Liver (tissue), 9 donors: ENCODE data around the gene GALNT16. TPM values are rescaled to one million over a fixed set of nuclear protein-coding genes. Genes with fewer than 3 reads are reported as not detected.

ENCODE experiments used
- DNase-seq: peaks from one replicate; pipeline ENCODE4 v3.0.0-alpha.2; 2017; ENCODE audit warnings: low spot score
- H3K27ac ChIP-seq, 2 donors: one replicate each; pipeline ENCODE4 v1.7.0; 2013; ENCODE audit warnings: inconsistent platforms in 2 of 2, low read length in 2 of 2, control low read depth in 1 of 2, low read depth in 1 of 2, mild to moderate bottlenecking in 1 of 2
- H3K27me3 ChIP-seq, 4 donors: one replicate each; pipeline versions ENCODE4 v1.6.1 to v1.7.0; 2013; ENCODE audit warnings: low read length in 3 of 4, inconsistent platforms in 1 of 4, mild to moderate bottlenecking in 1 of 4, moderate library complexity in 1 of 4; ENCODE audit not compliant: control insufficient read depth in 4 of 4, insufficient read depth in 4 of 4
- H3K36me3 ChIP-seq, 4 donors: one replicate each; pipeline versions ENCODE4 v1.6.1 to v1.7.0; 2013; ENCODE audit warnings: low read length in 3 of 4, mild to moderate bottlenecking in 3 of 4, low read depth in 1 of 4, moderate library complexity in 1 of 4; ENCODE audit not compliant: control insufficient read depth in 4 of 4, insufficient read depth in 3 of 4
- H3K4me1 ChIP-seq, 4 donors: one replicate each; pipeline versions ENCODE4 v1.6.1 to v1.7.0; 2013; ENCODE audit warnings: low read length in 3 of 4, mild to moderate bottlenecking in 3 of 4, moderate library complexity in 1 of 4; ENCODE audit not compliant: control insufficient read depth in 4 of 4, insufficient read depth in 4 of 4
- H3K4me3 ChIP-seq, 3 donors: one replicate each; pipeline versions ENCODE4 v1.6.1 to v1.7.0; 2013; ENCODE audit warnings: low read length in 3 of 3, control low read depth in 1 of 3, low read depth in 1 of 3, mild to moderate bottlenecking in 1 of 3
- H3K9ac ChIP-seq, 2 donors: one replicate each; pipeline ENCODE4 v1.7.0; 2013; ENCODE audit warnings: low read length in 2 of 2, mild to moderate bottlenecking in 2 of 2, moderate library complexity in 2 of 2, control low read depth in 1 of 2, low read depth in 1 of 2
- H3K9me3 ChIP-seq, 4 donors: one replicate each; pipeline versions ENCODE4 v1.6.1 to v1.7.0; 2013; ENCODE audit warnings: low read length in 3 of 4; ENCODE audit not compliant: control insufficient read depth in 4 of 4
- EGR1 ChIP-seq, 2 donors: IDR thresholded peaks; 2 replicates each; pipeline ENCODE4 v1.6.1; 2016 to 2018; ENCODE audit warnings: antibody characterized with exemption in 2 of 2, low read depth in 2 of 2
- FOXA2 ChIP-seq: IDR thresholded peaks from 2 replicates; pipeline ENCODE4 v1.6.1; 2016; ENCODE audit warnings: antibody characterized with exemption
- GABPA ChIP-seq, 2 donors: IDR thresholded peaks in 1 of 2; conservative IDR thresholded peaks in 1 of 2; 2 replicates each; pipeline ENCODE4 v1.6.1; 2016; ENCODE audit warnings: antibody characterized with exemption in 2 of 2, mild to moderate bottlenecking in 1 of 2, moderate library complexity in 1 of 2
- HNF4A ChIP-seq, 2 donors: conservative IDR thresholded peaks; 2 replicates each; pipeline ENCODE4 v1.6.1; 2016; ENCODE audit warnings: antibody characterized with exemption in 2 of 2, mild to moderate bottlenecking in 2 of 2
- JUND ChIP-seq, 2 donors: IDR thresholded peaks; 2 replicates each; pipeline ENCODE4 v1.6.1; 2016; ENCODE audit warnings: antibody characterized with exemption in 2 of 2
- RAD21 ChIP-seq, 2 donors: IDR thresholded peaks; 2 replicates each; pipeline ENCODE4 v1.6.1; 2016; ENCODE audit warnings: antibody characterized with exemption in 2 of 2, mild to moderate bottlenecking in 2 of 2
- REST ChIP-seq: IDR thresholded peaks from 2 replicates; pipeline ENCODE4 v1.6.1; 2016; ENCODE audit warnings: antibody characterized with exemption, mild to moderate bottlenecking
- RXRA ChIP-seq, 2 donors: IDR thresholded peaks; 2 replicates each; pipeline ENCODE4 v1.6.1; 2017 to 2018; ENCODE audit warnings: antibody characterized with exemption in 2 of 2, mild to moderate bottlenecking in 1 of 2
- TAF1 ChIP-seq: conservative IDR thresholded peaks from 2 replicates; pipeline ENCODE4 v1.6.1; 2016; ENCODE audit warnings: antibody characterized with exemption, mild to moderate bottlenecking
- WGBS: extraction: QIAGEN DNeasy Blood & Tissue Kit; methylation state at CpG from one replicate; pipeline ENCODE4 v1.1.7; 2013; 5-methylcytosine and 5-hydroxymethylcytosine counted together
- polyA plus RNA-seq, 2 donors: library from polyadenylated mRNA; stranded (reverse) in 1 of 2; unstranded in 1 of 2; fragments of 200-250 nt in 1 of 2; fragments of >200 nt in 1 of 2; fragmentation: Nextera tagmentation in 1 of 2; extraction: Ambion mirVana in 1 of 2; gene quantifications; one replicate each; pipeline versions ENCODE4 v1.2.1 to v1.2.3, GENCODE V29; 2013 to 2015
- total RNA-seq, 2 donors: library from RNA; depleted of rRNA; stranded (reverse); fragments of >200 nt; gene quantifications; one replicate each; pipeline ENCODE4 v1.2.3, GENCODE V29; 2014
- TF ChIP-seq, protein P1 (sequence below): IDR thresholded peaks from 2 replicates; pipeline ENCODE4 v1.6.1; 2016; ENCODE audit warnings: antibody characterized with exemption
- donor health status: healthy.
- donor health status: healthy.
- donor health status: healthy.
- donor health status: healthy.
- donor health status: healthy.

Gene GALNT16
- total and polyA plus RNA-seq, 4 donors: 0.25 to 1.2 (median 0.71) TPM

- H3K27me3 ChIP-seq: no peaks in the 10 kb centered on the region
- H3K27ac ChIP-seq: no peak overlapping the region
- WGBS: 88% methylated on average over 11 of the region's 11 CpGs
- H3K4me3 ChIP-seq: no peak overlapping the region
- no peaks in the 10 kb centered on the region for H3K4me1 ChIP-seq
- no peak overlapping the region for H3K9ac ChIP-seq
- TF ChIP-seq REST (no peak), GABPA (IDR thresholded peaks at IDR 0.05 in 1 of 2, conservative IDR thresholded peaks at IDR 0.05 in 1 of 2) (no peak), TAF1 (no peak), JUND (IDR thresholded peaks at IDR 0.05) (no peak), RXRA (IDR thresholded peaks at IDR 0.05) (no peak)
- TF ChIP-seq, protein P1, sequence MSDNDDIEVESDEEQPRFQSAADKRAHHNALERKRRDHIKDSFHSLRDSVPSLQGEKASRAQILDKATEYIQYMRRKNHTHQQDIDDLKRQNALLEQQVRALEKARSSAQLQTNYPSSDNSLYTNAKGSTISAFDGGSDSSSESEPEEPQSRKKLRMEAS: no peak
- no peaks in the 10 kb centered on the region for H3K9me3 ChIP-seq
- H3K36me3 ChIP-seq: no peaks in the 10 kb centered on the region
- DNase-seq: no peak
Measured at GRCh38 chr14:69323266-69323998, 63.5 kb downstream of the GALNT16 start.

DNA sequence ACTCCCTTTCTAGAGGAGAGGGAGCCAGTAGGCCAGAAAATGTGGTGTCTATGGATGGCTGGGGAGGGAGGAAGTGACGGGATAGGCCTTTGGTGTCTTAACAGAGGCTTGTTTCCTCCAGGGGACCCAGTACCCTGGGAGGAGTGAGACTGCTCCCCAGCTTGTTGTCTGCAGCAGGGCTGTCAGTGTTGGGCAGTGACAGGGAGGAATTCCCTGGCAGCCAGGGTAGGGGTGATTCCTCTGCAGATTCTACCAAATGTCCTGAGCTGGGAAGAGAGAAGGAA is 64.0 kb downstream of the GALNT16 start:
- no peaks in the 10 kb centered on the region for H3K9me3 ChIP-seq
- H3K36me3 ChIP-seq: no peaks in the 10 kb centered on the region
- H3K9ac ChIP-seq: no peak overlapping the region
- no peaks in the 10 kb centered on the region for H3K4me1 ChIP-seq
- H3K27ac ChIP-seq: no peak overlapping the region
- H3K4me3 ChIP-seq: no peak overlapping the region
- no peaks in the 10 kb centered on the region for H3K27me3 ChIP-seq
- TF ChIP-seq GABPA (IDR thresholded peaks at IDR 0.05 in 1 of 2, conservative IDR thresholded peaks at IDR 0.05 in 1 of 2) (no peak), REST (no peak), FOXA2 (no peak), HNF4A (conservative IDR thresholded peaks at IDR 0.05) (no peak), RAD21 (IDR thresholded peaks at IDR 0.05) (no peak), EGR1 (IDR thresholded peaks at IDR 0.05; ENCODE audit: low read depth in 2 of 2) (no peak)
- no peak for DNase-seq
- 94% methylated on average over 1 of the region's 1 CpG for WGBS
